Lower leg skin (tissue), 4 donors: ENCODE data around the gene LOXHD1. TPM values are rescaled to one million over a fixed set of nuclear protein-coding genes. Genes with fewer than 3 reads are reported as not detected.

Source experiments
- DNase-seq, 2 donors: peaks; one replicate each; pipeline ENCODE4 v3.0.0-alpha.2; 2019; ENCODE audit warnings: low spot score in 2 of 2
- H3K4me3 ChIP-seq: fragments of 200-600 bp; sonication (generic); 2 replicates; pipeline ENCODE4 v1.5.1; 2017; ENCODE audit warnings: mild to moderate bottlenecking, low read depth; ENCODE audit not compliant: poor library complexity, severe bottlenecking
- POLR2A ChIP-seq, 2 donors: fragments of 450-650 bp; IDR thresholded peaks; one replicate each; pipeline ENCODE4 v1.6.1; 2016 to 2017; ENCODE audit warnings: antibody characterized with exemption in 2 of 2, mild to moderate bottlenecking in 1 of 2, moderate library complexity in 1 of 2
- WGBS, 2 donors: methylation state at CpG; one replicate each; pipeline ENCODE4 v1.1.5; 2018; 5-methylcytosine and 5-hydroxymethylcytosine counted together
- intact Hi-C: fragments of 100-400 bp; cut with DNase I; formaldehyde crosslinking; loops from one replicate; pipeline ENCODE4 v1.15.0; 2023; ENCODE audit warnings: low total_unique reads
- total RNA-seq, 4 donors: library from RNA; depleted of rRNA; stranded (reverse); fragments of >200 nt; gene quantifications; one replicate each; pipeline ENCODE4 v1.1.0, GENCODE V29; 2016
- TF ChIP-seq, protein P1 (sequence below), 3 donors: fragments of 450-650 bp; IDR thresholded peaks; one replicate each; pipeline ENCODE4 v1.5.1; 2016; ENCODE audit warnings: antibody characterized with exemption in 3 of 3, mild to moderate bottlenecking in 3 of 3, moderate library complexity in 2 of 3

The LOXHD1 gene
- total RNA-seq, 4 donors from 2014 or later = 0.02 to 0.97 (median 0.32) TPM; not detected in 1

DNA sequence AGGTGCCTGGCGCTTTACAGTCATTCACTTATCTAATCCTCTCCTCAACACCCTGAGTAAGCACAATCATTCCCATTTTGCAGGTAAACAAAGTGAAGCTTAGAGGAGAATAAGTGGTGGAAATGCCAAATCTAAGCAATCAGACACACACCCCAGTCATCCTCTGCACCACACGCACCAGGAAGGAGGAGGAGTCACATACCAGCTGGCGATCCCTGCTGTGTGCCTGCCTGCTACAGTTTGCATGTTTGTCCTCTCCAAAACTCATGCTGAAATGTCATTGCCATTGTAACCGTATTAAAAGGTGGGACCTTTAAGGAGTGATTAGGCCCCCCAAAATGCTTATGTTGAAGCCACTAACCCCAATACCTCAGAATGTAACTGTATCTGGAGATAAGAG lies 93.7 kb downstream of the LOXHD1 start:
- no peak overlapping the region for H3K4me3 ChIP-seq
- no peak for DNase-seq
- TF ChIP-seq, protein P1, sequence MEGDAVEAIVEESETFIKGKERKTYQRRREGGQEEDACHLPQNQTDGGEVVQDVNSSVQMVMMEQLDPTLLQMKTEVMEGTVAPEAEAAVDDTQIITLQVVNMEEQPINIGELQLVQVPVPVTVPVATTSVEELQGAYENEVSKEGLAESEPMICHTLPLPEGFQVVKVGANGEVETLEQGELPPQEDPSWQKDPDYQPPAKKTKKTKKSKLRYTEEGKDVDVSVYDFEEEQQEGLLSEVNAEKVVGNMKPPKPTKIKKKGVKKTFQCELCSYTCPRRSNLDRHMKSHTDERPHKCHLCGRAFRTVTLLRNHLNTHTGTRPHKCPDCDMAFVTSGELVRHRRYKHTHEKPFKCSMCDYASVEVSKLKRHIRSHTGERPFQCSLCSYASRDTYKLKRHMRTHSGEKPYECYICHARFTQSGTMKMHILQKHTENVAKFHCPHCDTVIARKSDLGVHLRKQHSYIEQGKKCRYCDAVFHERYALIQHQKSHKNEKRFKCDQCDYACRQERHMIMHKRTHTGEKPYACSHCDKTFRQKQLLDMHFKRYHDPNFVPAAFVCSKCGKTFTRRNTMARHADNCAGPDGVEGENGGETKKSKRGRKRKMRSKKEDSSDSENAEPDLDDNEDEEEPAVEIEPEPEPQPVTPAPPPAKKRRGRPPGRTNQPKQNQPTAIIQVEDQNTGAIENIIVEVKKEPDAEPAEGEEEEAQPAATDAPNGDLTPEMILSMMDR (IDR thresholded peaks at IDR 0.05) = no peak
- TF ChIP-seq POLR2A (IDR thresholded peaks at IDR 0.05) = no peak
- WGBS, 2 donors = 60 to 66% methylated on average over 4 of the region's 4 CpGs
- intact Hi-C loops = no loop called here

DNA sequence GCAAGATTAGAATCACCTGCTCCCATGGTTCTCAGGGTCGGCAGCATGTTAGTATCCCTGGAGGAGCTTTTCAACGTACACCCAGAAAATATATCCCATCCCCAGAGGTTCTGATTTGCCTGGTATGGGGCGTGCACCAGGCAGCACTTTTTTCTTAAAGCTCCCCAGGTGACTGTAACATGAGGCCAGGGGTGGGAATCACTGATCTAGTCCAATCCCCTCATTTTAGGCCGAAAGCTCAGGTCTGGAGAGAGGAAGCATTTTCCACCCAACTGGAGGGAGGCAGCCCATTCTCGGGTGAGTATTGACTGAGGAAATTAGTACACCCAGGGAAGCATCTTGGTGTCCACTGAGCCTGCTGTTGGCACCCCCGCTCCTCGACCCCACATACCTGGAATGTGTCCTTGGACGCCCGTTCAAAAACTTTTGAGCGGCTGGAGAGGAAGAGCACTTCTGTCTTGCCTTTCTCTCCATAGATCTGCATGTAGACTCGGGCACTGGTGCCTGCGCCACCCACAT lies 94.3 kb downstream of the LOXHD1 start:
- intact Hi-C loops = no loop called here
- peak in 1 of 2 donors; percentile 49 for DNase-seq
- TF ChIP-seq, protein P1 (IDR thresholded peaks at IDR 0.05) = no peak
- no peak for TF ChIP-seq POLR2A (IDR thresholded peaks at IDR 0.05)
- 72 to 76% methylated on average over 12 of the region's 12 CpGs for WGBS, 2 donors
- H3K4me3 ChIP-seq = no peak overlapping the region

DNA sequence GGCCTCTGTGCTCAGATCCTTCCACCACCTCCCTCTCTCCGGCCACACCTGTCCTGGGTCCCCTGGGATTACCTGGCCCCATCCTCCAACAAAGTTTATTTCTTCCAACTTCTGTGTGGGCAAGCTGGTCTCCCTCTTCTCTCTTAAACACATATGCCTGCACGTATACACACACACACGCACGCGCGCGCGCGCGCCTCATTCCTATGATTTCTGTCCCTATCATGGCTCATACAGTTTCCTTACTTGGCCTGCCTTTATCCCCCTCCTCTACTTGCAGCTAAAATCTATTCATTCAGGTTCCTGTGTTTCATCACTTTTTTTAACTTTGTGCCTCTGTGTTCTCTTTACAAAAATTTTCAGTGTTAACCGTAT lies 96.4 kb downstream of the LOXHD1 start:
- intact Hi-C loops = no loop called here
- DNase-seq = peak in 1 of 2 donors; percentile 37
- WGBS, 2 donors = 93 to 96% methylated on average over 11 of the region's 11 CpGs
- TF ChIP-seq POLR2A (IDR thresholded peaks at IDR 0.05) = no peak
- TF ChIP-seq, protein P1 (IDR thresholded peaks at IDR 0.05) = no peak
- H3K4me3 ChIP-seq = no peak overlapping the region

DNA sequence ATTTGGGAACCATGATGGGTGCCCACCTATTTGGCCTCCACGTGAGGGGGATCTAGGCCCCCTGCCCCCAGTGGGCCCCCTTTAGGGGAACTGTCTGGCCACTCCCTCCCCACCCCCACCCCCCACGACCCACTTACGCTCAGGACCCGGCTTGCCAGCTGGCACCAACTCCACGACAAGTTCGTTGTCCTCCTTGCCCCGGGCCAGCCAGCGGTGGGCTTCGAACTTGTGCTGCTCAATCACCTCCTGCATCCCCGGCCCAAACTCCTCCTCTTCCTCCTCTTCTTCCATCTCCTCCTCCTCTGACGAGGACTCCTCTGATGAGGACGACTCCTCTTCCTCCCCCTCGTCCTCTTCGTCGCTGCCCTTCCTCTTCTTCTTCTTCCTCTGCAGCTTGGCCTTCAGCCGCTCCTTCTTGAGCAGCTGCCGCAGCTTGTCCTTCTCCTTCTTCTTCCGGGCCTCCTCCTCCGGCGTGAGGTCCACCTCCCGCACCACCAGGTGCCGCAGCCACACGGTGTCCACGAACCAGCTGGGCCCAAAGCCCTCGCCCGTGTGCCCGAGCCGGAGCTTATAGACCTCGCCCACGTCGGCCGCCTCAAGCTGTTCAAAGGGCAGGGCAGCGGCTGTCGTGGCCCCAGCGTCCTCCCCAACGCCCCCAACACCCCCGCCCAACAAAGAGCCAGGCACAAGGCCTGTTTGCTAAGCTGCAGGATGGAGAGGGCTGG lies 96.9 kb downstream of the LOXHD1 start:
- intact Hi-C loops = no loop called here
- H3K4me3 ChIP-seq = no peak overlapping the region
- WGBS, 2 donors = 84 to 90% methylated on average over 37 of the region's 37 CpGs
- peak in 1 of 2 donors; percentile 76 for DNase-seq
- TF ChIP-seq POLR2A (IDR thresholded peaks at IDR 0.05) = no peak
- TF ChIP-seq, protein P1 (IDR thresholded peaks at IDR 0.05) = no peak

DNA sequence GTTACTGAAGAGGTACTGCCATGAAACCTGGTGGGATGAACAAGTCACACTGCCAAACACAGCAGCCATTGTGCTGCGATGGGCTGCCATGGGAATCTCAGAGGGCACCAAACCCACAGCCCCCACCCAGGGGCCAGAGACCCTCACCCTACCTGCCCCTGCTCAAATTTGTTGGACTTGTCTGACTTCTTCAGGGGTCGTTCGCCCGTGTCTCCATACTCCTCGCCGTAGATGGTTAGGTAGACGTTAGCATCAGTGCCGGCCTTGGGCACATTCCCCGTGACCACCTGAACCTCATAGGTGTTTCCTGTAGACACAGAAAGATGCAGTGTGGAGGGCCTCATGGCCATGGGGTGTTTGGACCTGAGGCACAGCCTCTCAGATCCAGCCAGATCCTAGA lies 97.7 kb downstream of the LOXHD1 start:
- TF ChIP-seq, protein P1 (IDR thresholded peaks at IDR 0.05) = no peak
- TF ChIP-seq POLR2A (IDR thresholded peaks at IDR 0.05) = no peak
- peak in 1 of 2 donors; percentile 79 for DNase-seq
- 92 to 97% methylated on average over 9 of the region's 9 CpGs for WGBS, 2 donors
- H3K4me3 ChIP-seq = no peak overlapping the region
- intact Hi-C loops = no loop called here
